GM18520 (cell line): ENCODE data around the gene ATP5PD.
"Not testable (repeated sequence)": the region's sequence is repeated elsewhere in the genome, so short reads cannot be mapped to it uniquely, and the experiment has no call there.

Experiments used
- ATAC-seq: cut with Tn5 transposase; IDR thresholded peaks from one replicate; pipeline ENCODE4 v1.9.1; 2021; ENCODE audit not compliant: unreplicated experiment

ATP5PD gene

DNA sequence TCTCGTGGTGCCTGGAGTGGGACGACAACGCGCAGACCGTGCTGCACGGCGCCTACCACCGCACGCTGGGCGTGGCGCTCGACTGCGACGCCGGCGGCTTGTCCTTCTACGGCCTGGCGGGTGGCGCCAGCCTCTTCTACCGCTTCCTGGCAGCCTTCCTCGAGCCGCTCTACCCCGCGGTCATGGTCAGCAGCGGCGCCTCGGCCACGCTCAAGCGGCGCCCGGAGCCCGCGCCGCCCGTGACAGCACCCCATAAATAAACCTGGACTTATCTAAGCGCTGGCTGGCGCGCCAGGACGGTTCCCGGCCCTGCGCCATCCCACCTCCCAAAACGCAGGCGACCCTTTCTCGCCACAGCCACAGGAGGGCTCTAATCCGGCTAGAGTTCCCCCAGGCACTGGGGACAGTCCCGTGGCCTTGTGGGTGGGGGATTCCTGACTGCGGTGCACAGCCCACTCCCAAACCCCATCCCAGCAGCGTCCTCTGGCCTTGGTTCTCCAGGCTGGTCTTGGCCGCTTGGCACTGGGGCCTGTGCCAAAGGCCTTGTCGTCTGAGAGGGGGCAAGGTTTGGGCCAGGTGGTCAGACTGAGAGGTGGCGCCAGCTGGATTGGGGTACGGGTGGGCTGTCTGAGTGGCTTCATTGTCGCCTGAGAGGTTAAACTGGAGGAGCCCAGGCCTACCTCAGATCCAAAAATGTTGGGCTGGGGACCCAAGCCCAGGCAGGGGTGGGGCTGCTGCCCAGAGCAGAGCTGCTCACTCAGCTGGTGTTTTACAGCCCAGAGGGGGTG is 30.9 kb upstream of the ATP5PD start:
- ATAC-seq, result peak; percentile 47

DNA sequence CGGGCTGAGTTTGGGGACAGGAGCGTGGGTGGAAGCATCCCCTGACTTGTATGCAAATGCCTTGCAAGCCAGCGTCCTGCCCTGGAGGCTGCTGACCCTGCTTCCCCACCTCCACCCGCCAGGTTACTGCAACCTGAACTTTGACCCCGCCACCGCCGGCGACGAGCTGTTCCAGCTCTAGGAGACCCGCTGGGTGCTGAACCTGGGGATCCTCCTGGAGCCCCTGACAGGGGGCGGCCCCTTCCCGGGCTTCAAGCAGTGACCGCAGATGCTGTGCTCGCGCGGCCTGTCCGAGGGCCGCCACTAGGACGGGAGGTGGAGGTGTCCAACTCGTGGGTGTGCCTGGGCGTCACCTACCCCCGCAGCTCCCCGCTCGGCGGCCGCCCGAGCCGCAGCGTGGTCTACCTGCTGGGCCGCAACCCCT is 30.3 kb upstream of the ATP5PD start:
- no peak for ATAC-seq

DNA sequence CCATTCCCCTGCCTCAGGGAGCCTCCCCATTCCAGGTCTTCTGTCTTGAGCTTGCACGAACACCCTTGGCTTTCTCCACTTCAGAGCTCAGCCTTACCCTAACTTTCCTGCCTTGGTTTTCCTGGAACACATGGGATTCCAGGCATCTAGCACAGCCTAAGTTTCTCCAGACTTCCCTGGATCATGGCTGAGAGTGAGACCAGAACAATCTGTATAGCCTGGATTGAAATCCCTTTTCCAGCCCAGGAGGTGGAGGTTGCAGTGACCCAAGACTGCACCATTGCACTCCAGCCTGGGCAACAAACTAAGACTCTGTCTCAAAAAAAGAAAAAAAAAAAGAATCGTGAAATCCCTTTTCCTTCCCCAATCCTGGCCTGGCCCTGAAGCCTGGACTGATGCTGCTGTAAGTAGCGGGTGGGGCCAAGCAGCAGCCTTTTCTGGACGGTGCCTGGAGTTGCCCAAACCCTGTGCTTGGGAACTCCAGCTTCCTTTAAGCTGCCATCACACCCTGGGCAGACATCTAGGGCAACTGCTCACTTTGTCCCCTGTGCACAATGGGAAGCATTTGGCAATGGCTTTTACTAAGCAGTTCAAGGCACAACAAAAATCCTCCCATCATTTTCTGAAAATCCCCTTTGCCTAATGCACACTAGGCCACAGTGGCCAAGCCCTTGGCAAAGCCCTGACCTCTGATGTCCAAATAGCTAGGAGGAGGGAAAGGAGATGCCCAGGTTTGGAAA is 29.0 kb upstream of the ATP5PD start:
- no peak for ATAC-seq

DNA sequence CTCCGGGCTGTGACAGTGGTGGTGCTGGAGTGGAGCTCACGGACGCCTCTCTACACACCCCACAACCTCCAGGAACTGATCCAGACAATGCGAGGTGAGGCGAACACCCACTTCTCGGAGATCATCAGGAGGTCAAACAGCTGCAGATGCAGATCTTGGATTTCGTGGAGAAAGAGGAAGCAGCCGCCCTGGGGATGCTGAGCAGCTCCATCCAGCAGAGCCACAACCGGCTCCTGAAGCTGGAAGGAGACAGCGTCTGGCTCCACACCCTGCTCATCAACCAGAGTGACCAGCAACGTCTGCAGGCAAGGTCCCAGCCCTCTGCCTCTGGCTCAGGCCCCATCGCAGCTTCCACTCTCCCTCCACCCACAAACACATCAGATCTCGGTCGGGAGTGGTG is 27.8 kb upstream of the ATP5PD start:
- no peak for ATAC-seq

DNA sequence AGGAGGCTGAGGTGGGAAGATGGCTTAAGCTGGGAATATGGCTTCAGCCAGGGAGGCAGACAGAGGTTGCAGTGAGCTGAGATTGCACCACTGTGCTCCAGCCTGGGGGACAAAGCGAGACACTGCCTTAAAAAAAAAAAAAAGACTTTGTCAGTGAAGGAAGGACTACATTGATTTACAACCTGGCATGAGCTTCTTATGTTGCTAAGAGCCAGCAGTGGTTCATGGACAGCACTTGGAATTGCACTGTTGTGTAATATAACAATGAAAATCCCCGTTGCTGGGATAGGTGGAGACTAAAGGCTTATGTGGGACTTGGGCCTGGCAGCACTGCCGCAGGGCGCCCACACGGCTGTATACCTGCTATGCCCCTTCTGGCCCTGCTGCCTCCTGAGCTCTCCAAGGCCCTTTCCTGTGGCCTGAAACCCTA is 26.9 kb upstream of the ATP5PD start:
- ATAC-seq, result no peak

DNA sequence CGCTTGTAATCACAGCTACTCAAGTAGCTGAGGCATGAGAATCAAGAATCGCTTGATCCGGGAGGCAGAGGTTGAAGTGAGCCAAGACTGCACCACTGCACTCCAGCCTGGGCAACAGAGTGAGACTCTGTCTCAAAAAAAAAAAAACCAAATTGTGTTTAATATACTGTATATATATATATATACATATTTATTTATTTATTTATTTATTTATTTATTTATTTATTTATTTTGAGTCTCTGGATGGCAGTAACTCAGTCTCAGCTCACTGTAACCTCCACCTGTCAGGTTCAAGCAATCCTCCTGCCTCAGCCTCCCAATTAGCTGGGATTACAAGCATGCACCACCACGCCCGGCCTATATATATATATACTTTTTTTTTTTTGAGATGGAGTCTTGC is 26.1 kb upstream of the ATP5PD start:
- not testable (repeated sequence) for ATAC-seq

DNA sequence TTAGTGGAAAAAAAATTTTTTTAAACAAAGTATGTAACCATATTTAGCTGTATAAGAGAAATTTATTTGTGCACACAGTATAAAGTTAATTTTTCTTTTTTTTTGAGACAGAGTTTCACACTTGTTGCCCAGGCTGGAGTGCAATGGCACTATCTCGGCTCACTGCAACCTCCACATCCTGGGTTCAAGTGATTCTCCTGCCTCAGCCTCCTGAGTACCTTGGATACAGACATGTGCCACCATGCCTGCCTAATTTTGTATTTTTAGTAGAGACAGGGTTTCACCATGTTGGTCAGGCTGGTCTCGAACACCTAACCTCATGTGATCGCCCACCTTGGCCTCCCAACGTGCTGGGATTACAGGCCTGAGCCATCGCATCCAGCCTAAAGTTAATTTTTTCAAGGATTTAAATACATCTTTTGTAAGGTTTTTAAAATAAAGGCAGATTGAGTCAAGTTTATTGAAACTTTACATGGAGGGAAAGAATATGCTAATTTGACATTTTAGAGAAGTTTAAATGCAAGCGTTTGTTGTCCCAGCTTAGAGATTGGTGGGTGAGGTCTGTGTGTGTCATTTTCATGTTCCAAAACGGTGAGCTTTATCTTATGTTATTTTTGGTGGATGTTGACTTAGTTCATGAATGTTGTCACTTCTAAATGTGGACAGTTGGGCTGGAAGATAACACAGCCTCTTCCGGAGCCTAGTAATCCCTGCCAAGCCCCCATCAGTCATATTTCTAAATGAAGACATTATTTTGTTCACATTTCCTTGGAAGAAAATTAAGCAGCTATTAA is 24.9 kb upstream of the ATP5PD start:
- not testable (repeated sequence) for ATAC-seq

DNA sequence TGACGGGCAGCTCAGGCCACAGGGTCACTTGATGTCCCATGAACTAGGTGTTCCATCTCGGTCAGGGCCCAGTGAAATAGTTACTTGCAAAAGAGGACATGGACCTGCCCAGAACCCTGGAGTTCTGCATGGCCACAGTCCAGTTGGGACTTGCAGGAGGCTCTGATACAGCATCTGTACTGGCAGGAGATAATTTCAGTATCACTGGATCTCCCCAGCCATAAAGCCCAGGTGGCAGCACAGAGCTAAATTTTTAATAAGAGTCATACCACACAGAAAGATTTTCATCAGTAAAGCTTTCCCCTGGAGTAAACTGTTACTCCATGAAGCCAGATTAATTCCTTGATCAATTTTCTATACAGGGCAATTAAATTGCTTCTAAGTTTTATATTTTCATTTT is 23.0 kb upstream of the ATP5PD start:
- no peak for ATAC-seq

DNA sequence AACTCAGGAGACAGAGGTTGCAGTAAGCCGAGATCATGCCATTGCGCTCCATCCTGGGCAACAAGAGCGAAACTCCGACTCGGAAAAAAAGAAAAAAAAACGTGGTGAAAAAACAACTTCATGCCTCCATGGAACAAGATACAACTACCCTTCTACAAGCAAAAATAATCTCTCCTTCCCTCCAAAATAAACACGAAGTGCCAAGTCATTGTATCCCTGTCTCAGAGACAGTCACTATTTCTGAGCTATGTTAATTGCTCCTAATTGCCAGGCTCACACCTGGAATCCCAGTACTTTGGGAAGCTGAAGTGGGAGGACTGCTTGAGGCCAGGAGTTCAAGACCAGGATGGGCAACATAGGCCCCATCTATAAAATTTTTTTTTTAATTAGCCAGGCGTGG is 22.0 kb upstream of the ATP5PD start:
- ATAC-seq, result no peak

DNA sequence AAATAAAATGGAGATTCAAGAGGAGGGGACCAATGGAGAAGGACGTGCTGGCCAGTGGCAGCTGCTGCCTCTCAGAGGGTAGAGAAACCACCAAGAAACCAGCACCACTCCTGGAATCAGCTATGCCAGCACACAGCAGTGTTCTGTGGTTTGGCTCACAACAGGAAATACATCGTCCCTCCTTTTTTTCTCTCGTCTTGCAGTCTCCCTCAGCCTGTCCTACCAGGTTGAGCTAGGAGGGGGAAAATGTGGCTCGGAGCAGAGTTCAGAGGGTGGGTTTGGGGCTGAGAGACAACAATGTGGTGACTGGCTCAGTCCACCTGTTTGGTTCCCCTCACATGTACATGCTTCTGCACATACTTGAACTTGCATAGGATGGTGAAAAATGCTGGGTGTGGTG is 21.1 kb upstream of the ATP5PD start:
- no peak for ATAC-seq

DNA sequence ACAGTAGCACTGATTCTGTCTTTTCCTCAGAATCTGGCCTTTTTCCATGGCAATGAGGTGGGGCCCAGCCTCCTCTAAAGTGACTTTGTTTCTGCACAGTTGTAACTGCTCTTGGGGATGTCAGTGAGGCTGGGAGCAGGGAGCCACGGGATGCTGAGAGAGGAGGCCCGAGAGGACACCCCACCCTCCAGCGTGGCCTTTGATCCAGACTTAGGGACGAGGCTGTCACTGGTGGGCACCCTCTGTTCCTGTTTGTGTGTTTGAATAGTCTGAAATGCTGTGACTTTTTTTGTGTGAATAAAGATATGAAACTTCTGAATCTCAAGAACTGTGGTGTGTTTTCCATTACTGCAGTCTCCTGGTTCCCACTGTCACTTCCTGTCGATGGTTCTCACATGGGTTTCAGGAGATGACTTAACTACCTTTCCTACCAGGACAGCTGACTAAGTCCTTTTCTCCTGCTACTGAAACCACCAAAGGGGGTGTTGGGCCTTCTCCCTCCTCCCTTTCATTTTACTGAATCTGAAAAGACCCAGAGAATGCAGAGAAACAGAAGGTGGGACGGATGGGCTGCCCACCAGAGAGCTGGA is 18.9 kb upstream of the ATP5PD start:
- ATAC-seq, result no peak

DNA sequence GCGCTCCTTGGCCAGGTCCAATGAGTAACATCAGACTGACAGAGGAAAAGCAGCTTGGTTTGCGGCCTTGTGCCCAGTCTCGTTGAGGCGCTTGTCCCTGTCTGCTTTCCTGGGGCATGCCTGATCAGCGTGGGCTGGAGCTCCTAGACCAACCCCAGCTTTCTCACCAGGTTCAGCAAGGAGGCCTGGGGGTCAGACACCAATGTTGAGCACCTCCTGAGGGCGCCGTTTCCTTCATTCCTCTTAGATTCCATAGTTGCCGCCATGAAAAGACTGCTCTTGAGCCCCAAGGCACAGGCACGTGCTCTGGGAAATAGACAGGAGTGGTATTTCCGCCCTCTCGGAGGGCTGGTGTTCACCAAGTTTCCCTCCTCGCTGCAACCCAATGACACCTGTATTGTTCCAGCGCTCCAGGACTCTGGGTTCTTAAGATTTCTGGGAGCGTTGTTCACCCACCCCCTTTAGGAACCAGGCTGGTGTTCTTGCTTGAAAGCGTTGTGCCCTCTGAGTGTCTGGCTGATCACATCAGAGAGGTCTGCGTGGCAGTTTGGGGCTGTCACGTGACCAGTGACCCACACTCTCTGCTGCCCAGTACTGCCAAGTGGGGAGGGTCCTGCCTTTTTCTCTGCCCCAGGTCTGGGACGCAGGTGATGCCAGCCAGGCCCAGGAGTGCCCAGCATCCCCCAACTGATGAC is 18.2 kb upstream of the ATP5PD start:
- no peak for ATAC-seq

DNA sequence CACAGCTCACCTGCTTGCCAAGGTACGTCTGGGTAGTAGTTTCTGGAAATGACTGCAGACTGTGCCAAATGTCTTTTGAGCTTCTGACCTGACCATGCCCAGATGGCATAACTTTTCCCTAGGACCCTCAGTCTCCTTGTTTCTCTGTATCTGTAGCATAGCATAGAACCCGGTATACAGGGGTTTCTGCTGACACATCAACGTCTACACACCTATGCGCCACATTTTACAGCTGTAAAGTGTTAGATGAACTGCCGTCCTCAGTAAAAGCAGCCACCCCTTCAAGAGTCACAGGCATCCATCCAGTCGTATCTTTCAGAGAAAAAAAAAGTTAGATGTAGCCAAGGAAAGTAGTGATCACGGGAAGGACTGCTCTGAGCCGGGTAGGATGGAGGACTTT is 17.7 kb upstream of the ATP5PD start:
- no peak for ATAC-seq

DNA sequence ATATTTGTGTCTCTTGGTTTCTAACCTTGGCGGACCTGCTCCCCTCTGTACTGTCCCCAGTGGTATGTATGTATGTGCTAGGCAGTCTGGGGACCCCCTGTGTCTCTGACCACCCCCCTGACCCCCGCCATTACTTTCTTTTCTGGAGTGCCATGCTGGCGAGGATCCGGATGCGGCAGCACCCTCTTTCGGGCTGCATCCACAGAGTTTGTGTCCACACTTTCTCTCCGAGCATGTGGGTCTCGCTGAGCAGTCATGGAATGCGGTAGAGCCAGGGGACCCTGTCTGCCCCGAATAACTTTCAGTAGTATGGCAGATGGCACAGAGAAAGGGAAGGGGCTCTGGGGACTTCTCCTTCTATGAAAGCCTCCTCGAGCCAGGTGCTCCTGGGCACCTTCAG is 17.3 kb upstream of the ATP5PD start:
- ATAC-seq, result no peak

DNA sequence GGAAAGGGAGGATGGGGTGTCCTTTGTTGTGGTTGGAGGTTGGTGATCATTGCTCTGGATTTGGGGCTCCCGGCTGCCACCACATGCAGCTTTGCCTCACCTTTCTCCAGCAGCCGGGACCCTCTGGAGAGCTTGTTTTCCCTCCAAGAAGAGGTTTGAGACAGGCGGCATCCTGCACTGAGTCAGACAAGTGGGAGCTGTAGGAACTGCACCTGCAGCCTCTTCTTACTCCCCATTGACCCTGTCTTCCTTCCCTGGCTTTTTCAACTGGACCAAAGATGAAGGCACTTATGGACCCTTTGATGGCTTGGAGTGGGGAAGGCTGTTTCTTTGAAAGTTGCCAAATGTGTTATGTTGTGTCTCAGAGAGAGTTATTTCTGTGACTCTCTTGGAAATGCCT is 16.9 kb upstream of the ATP5PD start:
- no peak for ATAC-seq

DNA sequence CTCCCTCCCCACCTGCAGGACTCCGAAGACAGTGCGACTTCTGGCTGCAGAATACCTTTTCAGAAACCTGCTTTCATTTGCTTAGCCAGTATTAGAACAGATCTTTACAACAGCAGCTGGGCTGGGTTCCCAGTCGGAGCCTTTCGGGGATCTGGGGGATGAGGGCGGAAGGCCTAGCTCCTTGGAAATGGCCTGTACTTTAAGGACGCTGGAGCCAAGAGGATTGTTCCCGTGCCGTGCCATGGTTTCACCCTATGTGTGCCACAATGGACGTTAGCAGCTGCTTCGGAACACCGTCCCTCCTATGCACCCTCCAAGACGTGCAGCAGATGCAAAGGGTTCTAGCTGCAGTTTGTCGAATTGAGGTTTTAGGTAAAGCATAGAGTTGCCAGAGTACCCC is 16.4 kb upstream of the ATP5PD start:
- ATAC-seq, result no peak

DNA sequence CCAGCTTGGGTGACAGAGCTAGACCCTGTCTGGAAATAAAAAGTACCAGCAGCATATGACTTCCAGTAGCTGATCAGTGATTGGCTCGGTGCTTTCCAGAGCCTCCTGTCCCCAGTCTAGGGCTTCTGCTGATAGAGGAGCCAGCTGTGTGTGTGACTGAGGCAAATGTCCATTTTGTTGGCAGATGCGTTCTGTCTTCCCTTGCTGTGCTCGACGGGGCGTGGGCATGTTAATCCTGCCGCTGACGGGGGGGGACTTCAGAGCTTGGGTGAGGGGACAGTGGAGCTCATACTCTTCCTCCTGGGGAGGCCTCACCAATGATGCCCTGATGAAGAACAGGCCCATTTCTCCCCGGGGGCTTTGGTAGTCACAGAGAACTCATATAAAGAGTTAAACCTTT is 14.8 kb upstream of the ATP5PD start:
- ATAC-seq, result no peak

DNA sequence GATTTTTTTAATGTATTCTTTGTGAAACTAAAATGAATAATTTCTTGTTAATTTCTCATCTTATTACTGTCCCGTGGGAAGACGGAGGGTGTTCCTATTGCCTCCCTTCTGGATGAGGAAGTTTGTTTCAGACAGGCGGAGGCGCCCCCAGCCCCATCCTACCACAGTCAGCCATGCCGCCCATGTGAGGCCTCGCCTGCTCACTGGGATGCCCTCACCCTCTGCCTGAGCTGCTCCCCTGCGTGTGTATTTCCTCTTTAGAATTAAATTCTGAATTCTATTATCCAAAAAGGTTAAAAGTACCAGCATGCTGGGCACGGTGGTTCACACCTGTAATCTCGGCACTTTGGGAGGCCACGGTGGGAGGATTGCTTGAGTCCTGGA is 14.3 kb upstream of the ATP5PD start:
- ATAC-seq, result no peak

DNA sequence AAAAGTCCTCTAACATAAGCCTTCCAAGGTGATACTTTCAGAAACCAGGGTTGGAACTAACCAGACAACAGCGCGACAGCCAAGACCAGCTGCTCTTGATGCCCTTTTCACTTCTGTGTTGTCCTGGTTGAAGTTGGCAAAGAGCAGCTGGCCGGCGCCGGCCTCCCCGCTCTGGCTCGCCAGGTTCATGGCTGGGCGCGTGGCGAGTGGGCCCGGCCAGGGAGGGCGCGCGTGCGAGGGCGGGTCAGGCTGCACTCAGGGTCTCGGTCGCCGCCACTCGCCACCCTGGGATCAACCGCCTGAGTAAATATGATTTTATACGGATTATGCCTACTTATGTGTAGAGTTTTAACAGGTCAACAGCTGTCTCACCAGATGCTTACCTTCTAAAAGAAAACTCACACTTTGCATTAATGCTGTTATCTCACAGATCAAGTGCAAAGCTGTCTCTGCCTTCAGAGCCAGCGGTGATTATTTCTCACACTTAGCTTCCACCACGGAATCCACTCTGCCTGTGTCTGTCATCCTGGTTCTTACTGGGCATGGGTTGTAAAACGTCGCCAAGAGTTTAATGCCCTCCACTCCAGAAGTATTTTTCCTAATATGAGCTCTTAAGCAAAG is 13.8 kb upstream of the ATP5PD start:
- ATAC-seq, result no peak
